ENCODE measurements around the gene ANXA5. TPM values are rescaled to one million over a fixed set of nuclear protein-coding genes. Genes with fewer than 3 reads are reported as not detected.
"Not testable (repeated sequence)": the region's sequence is repeated elsewhere in the genome, so short reads cannot be mapped to it uniquely, and the experiment has no call there.

ANXA5 gene
- total RNA-seq, 1 experiment from 2014 or later, result 171 TPM

- no peak for DNase-seq (ENCODE audit: low spot score)
- in situ Hi-C loops (cut with HindIII; ENCODE audit: low sequenced_read_pairs), result no loop called here
These were observed 11.5 kb downstream of the ANXA5 start for GRCh38 chr4:121685257-121685656.

DNA sequence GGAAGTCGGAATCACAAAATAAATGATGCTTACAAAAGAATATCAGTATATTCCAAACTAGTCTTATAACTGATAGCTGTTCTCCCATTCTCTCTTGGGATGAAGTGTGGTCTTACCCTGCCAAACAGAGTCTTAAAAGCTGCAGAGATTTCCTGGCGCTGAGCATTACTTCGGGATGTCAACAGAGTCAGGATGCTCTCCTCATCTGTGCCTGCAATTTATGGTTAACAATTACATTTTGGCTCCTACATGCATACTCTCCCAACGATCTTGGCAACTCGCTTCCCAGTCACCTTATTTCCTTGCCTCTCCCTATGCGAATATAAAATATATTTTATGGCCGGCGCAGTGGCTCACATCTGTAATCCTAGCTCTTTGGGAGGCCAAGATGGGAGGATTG, 12.2 kb downstream of the ANXA5 start:
- in situ Hi-C loops (cut with HindIII; ENCODE audit: low sequenced_read_pairs), result no loop called here
- no peak for DNase-seq (ENCODE audit: low spot score)

- in situ Hi-C loops (cut with HindIII; ENCODE audit: low sequenced_read_pairs), result no loop called here
- no peak for DNase-seq (ENCODE audit: low spot score)
These were observed 12.8 kb downstream of the ANXA5 start for GRCh38 chr4:121684016-121684415.

DNA sequence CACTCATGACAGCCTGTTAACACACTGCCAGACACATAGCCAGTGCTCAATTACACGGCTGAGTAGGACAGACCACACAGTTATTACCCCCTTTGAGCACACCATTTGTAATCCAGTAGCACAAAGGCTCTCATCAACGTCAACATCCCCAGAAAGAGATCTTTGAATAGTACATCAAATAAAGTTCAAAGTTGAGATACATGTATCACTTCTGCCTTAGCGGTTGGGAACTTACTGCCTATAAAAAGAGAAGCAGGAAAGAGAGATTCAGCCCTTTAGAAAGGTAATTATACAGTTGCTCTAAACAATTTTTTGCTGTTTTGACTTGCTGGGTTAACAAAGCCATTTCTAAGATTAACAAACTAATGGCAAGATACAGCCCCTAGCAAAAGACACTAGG, 16.2 kb downstream of the ANXA5 start:
- in situ Hi-C loops (cut with HindIII; ENCODE audit: low sequenced_read_pairs), result no loop called here

DNA sequence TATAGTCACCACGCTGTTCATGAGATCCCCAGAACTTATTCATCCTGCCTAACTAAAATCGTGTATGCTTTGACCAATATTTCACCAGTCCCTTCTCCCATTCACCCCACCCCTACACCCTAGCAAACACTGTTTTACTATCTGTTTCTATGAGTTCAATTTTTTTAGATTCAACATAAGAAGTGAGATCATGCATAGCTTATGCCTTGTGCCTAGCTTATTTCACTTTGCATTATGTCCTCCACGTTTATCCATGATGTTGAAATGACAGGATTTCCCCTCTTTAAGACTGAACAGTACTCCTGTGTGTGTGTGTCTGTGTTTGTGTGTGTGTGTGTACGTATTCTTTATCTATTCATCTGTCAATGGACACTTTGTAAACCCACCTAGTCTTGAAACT, 16.8 kb downstream of the ANXA5 start:
- no peak for DNase-seq (ENCODE audit: low spot score)
- in situ Hi-C loops (cut with HindIII; ENCODE audit: low sequenced_read_pairs), result no loop called here

More for the DNA sequence above, 16.2 kb downstream of the ANXA5 start:
- DNase-seq (ENCODE audit: low spot score), result no peak

DNA sequence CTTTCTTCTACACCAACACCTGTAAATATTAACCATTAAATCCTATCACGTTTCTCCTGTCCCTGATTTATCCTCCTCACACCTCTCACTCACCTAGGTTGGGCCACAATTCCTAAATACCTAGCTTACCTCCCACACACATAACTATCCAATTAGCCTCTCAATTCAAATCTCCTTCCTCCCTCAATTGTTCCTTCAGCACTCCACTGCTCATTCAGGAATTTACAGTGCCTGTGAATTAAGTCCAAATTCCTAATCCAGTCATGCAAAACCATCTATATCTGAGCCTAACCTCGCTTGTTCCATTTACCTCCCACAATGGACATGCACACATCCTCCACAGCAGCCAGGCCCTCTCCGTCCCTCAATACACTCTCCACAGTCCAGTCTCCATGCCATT, 17.5 kb downstream of the ANXA5 start:
- no peak for DNase-seq (ENCODE audit: low spot score)
- in situ Hi-C loops (cut with HindIII; ENCODE audit: low sequenced_read_pairs), result no loop called here

DNA sequence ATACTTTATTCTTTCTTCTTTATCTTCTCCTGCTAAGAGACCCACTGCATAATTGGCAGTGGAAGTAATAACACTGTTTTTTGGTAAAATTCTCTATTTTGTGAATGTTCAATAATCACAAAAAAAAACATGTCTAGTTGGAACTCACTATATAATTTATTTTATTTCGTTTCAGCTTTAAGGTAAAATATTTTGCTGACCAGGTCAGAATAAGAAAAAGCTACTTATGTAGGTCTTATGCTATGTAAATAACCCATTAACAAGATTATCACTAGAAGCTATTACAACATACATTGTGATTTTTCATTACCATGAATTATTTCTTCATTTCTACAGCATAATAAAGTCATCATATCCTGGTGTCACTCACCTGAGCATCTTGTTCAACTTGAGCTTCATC, 19.3 kb downstream of the ANXA5 start:
- in situ Hi-C loops (cut with HindIII; ENCODE audit: low sequenced_read_pairs), result no loop called here
- DNase-seq (ENCODE audit: low spot score), result no peak

GRCh38 chr4:121676345-121677075, 20.3 kb downstream of the ANXA5 start:
- no peak for DNase-seq (ENCODE audit: low spot score)
- in situ Hi-C loops (cut with HindIII; ENCODE audit: low sequenced_read_pairs), result no loop called here

- no peak for DNase-seq (ENCODE audit: low spot score)
- in situ Hi-C loops (cut with HindIII; ENCODE audit: low sequenced_read_pairs), result no loop called here
These were observed 21.1 kb downstream of the ANXA5 start for GRCh38 chr4:121675715-121676114.

GRCh38 chr4:121674696-121675095, 22.1 kb downstream of the ANXA5 start:
- DNase-seq (ENCODE audit: low spot score), result no peak
- in situ Hi-C loops (cut with HindIII; ENCODE audit: low sequenced_read_pairs), result no loop called here

GRCh38 chr4:121674191-121674590, 22.6 kb downstream of the ANXA5 start:
- no peak for DNase-seq (ENCODE audit: low spot score)
- in situ Hi-C loops (cut with HindIII; ENCODE audit: low sequenced_read_pairs), result no loop called here

GRCh38 chr4:121669163-121669550, 27.6 kb downstream of the ANXA5 start:
- in situ Hi-C loops (cut with HindIII; ENCODE audit: low sequenced_read_pairs), result no loop called here
- DNase-seq (ENCODE audit: low spot score), result no peak

DNA sequence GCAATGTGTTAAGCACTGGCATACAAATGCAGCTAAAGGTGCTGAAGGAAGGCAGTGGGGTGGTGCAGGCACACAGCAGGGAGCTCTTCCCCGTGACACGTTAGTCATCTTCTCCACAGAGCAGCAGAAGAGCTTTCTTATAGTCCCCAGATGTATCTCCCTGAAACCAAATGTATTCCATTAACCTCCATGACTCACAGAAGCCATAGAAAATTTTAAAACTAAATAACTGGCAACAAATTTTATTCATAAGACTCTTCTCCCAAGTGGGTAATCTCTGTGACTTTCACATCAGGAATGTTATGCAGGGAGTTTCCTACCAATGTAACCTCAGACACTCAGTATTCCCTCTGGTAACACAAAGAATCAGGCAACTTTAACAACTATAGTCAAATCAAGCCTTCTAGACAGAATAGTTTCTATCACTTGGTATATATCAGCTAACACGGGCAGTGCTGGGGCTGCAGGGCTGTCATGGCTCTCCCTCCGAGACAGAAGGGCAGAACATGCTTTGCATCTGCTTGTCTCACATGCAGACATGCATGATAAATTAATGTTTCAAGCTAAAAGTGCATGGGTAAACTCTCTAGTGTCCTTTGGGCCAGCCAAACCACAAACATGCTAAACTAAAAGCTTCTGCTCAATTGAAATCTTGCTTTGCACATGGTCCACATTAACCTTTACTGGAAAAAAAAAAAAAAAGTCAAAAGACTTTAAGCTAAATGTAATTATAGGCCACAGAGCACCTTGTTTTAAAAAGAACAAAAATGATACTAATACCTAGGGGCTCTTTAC, 28.2 kb downstream of the ANXA5 start:
- in situ Hi-C loops (cut with HindIII; ENCODE audit: low sequenced_read_pairs), result no loop called here
- DNase-seq (ENCODE audit: low spot score), result no peak

DNA sequence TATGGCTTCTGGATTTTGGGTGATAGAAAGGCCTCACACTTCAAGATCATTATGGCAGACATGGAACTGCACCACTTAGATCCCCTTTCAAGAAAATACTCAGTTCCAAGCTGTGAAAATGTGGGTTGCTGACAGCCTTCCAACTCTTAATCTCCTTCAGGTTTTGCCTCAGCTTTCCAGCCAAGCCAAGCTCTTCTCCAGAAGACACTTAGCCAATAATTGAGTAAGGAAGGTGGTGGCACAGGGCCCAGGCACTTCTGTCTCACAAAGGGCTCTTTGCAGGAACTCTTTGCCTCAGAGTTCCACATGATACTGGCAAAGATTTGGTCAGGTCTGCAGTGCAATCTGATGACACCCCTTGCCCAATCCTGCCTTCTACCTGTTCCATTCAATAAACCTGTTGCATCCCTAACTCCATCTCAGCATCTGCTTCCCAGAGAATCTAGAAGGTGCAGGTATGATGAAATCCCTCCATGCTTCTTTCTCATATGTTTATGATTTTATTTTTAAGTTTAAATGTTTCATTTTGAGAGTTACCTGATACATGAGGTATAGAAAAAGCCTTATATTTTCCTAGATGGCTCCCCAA, 30.6 kb downstream of the ANXA5 start:
- no peak for DNase-seq (ENCODE audit: low spot score)
- in situ Hi-C loops (cut with HindIII; ENCODE audit: low sequenced_read_pairs), result no loop called here

DNA sequence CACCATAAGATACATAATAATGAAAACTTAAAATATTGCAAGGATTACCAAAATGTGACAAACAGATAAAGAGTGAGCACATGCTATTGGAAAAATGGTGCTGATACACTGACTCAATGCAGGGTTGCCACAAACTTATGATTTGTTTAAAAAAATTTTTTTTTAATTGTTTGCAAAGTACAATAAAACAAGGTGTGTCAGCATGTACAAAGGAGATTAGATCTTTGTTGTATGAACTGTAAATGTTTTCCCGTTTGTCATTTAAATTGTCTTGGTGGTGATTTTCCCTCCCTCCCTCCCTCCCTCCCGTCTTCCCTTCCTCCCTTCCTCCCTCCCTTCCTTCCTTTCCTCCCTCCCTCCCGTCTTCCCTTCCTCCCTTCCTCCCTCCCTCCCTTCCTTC, 31.4 kb downstream of the ANXA5 start:
- no peak for DNase-seq (ENCODE audit: low spot score)

GRCh38 chr4:121662225-121662624, 34.6 kb downstream of the ANXA5 start:
- in situ Hi-C loops (cut with HindIII; ENCODE audit: low sequenced_read_pairs), result no loop called here
- no peak for DNase-seq (ENCODE audit: low spot score)

More for the DNA sequence above, 31.4 kb downstream of the ANXA5 start:
- in situ Hi-C loops (cut with HindIII; ENCODE audit: low sequenced_read_pairs), result no loop called here

- in situ Hi-C loops (cut with HindIII; ENCODE audit: low sequenced_read_pairs); DNase-seq (ENCODE audit: low spot score): not testable (repeated sequence)
These were observed 36.4 kb downstream of the ANXA5 start for GRCh38 chr4:121660175-121660933.

- no peak for DNase-seq (ENCODE audit: low spot score)
- in situ Hi-C loops (cut with HindIII; ENCODE audit: low sequenced_read_pairs), result no loop called here
These were observed 38.7 kb downstream of the ANXA5 start for GRCh38 chr4:121658125-121658524.

DNA sequence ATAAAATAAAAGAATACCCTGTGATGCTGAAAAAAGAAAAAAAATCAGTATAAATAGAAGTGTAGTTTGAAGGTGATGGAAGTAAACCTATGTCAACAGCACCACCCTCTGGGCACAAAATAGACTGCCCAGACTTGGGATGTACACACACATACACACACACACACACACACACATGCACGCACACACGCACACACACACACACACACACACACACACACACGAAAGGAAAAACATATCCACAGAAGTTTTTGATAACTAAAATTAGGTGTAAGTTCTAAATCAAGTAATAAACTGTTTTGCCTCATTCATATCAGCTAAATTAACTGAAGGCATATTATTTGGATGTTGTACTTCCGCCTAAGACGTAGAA, 40.5 kb downstream of the ANXA5 start:
- in situ Hi-C loops (cut with HindIII; ENCODE audit: low sequenced_read_pairs), result no loop called here
- DNase-seq (ENCODE audit: low spot score), result peak; percentile 16
